K562 (cell line): ENCODE results near the gene ATP6V0A1. TPM values are rescaled to one million over a fixed set of nuclear protein-coding genes. Genes with fewer than 3 reads are reported as not detected.
A peak's percentile ranks its signal among the peaks of the same experiment; 100 is the strongest.

ENCODE experiments used
- CBX2 ChIP-seq: fragments of 200-600 bp; sonication (generic); IDR thresholded peaks from one replicate; pipeline ENCODE4 v1.6.1; 2012; ENCODE audit warnings: mild to moderate bottlenecking, low read length, inconsistent platforms; ENCODE audit not compliant: insufficient read depth, poor library complexity, severe bottlenecking
- HMG20B ChIP-seq: fragments of 250-450 bp; sonication (Bioruptor Pico); IDR thresholded peaks from 2 replicates; pipeline ENCODE4 v1.5.0; 2021; ENCODE audit warnings: mild to moderate bottlenecking
- SMARCC2 ChIP-seq: fragments of 450-650 bp; IDR thresholded peaks from 2 replicates; pipeline ENCODE4 v1.6.1; 2017; ENCODE audit warnings: antibody characterized with exemption, moderate library complexity, mild to moderate bottlenecking, low read depth
- microRNA-seq: library from miRNA; unstranded; fragments of <30 nt; microRNA quantifications from one replicate; pipeline ENCODE4, GENCODE V29; 2018; ENCODE audit warnings: borderline microRNAs expressed
- polyA plus RNA-seq, 8 experiments: library from polyadenylated mRNA; depleted of rRNA in 4 of 8; stranded (reverse) in 5 of 8; unstranded in 3 of 8; fragments of >200 nt; fragmentation: Nextera tagmentation in 2 of 8; fragmentation: Illumina TruSeq in 1 of 8; extraction: Ambion mirVana in 2 of 8; extraction: Trizol in 1 of 8; gene quantifications; 2 replicates each; pipeline versions ENCODE4 v1.2.1 to v1.2.3, GENCODE V29; 2011 to 2014; ENCODE audit warnings: inconsistent platforms in 1 of 8, missing spikeins in 1 of 8
- small RNA-seq: library from RNA; depleted of rRNA; stranded (forward); fragments of <200 nt; gene quantifications from one replicate; pipeline ENCODE3, GENCODE V24; 2014
- total RNA-seq, 7 experiments: library from RNA; depleted of rRNA in 6 of 7; stranded (reverse); fragments of >200 nt in 6 of 7; fragmentation: Illumina TruSeq in 2 of 7; extraction: Trizol in 2 of 7; gene quantifications; 2 replicates each; pipeline versions ENCODE4 v1.2.1 to v1.2.3, GENCODE V29; 2011 to 2021; ENCODE audit warnings: low replicate concordance in 1 of 7

The ATP6V0A1 gene
- total and polyA plus RNA-seq, 9 of the 15 experiments (the other 6 are each of a cell fraction or from before 2014, with no cell fraction given): 11.8 to 158 (median 75.5) TPM

DNA sequence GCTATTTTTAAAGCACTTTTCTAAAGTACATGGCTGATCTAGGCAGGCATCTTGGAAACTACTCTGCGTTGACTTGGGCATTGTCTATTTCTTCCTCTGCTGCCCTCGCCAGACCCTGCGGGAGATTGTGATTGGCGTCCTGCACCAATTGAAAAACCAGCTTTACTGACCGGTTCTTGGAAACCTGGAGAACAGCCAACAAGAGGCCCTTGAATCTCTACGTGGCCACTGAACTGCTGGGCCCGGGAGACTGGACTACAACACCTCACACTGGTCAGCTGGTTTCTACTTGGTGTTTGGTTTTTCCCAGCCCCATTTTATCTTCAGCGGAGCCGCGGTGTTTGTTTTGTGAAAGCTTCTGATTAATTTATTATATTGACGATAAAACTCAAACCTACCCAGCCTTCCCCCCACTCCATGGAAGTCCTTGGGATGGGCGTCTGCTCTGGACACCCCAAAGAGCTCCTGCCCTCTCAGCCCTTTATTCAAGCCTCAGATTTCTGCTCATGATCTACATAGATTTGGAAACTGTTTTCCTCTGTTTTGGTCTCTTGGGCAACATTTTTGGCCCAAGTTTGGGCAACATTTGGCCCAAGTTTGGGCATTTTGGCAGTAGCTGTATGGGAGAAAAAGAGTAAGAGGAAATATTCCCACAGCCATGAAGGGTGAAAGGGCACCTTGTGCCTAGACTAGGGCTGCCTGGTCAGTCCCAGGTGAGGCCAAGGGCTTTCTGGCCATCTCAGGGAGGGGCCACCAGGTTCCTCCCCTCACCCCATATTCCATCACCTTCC, 113.0 kb downstream of the ATP6V0A1 start (continued):
- TF ChIP-seq SMARCC2 (no peak), CBX2 (no peak), HMG20B (CRISPR knock-in tag) (no peak)

Small RNAs within 50 kb of the gene (microRNA-seq; reads per million reads assigned to microRNA genes)
- gene MIR5010: 12.7 reads per million, percentile 59 among the genes with 10 or more reads in this experiment
- 1.7 reads per million, percentile 23 among the genes with 10 or more reads in this experiment for gene MIR548AT

Small RNAs within 50 kb of the gene (small RNA-seq; reads per million reads assigned to genes)
- 0.44 reads per million, percentile 16 among the genes with 10 or more reads in this experiment for gene MIR548AT
- not detected for gene RNU7-97P

Other genes with a start within 250 kb of the ATP6V0A1 start
Only the 7 nearest of the 15 such genes appear.
- gene STAT3, start 70.4 kb upstream of the ATP6V0A1 start, total RNA-seq (2014; rRNA removed): 90.4 and 99.6 TPM in 2 replicates
- 108 and 115 TPM in 2 replicates for gene STAT3, start 70.4 kb upstream of the ATP6V0A1 start, total RNA-seq (2014; rRNA removed; fragmentation: Illumina TruSeq; extraction: Trizol)
- 105 and 113 TPM in 2 replicates for gene STAT3, start 70.4 kb upstream of the ATP6V0A1 start, total RNA-seq (2015; rRNA removed; fragmentation: Illumina TruSeq; extraction: Trizol)
- 120 and 133 TPM in 2 replicates for gene STAT3, start 70.4 kb upstream of the ATP6V0A1 start, total RNA-seq (2021)
- gene STAT3, start 70.4 kb upstream of the ATP6V0A1 start, polyA plus RNA-seq (2011; rRNA removed): 90.0 and 120 TPM in 2 replicates
- gene STAT3, start 70.4 kb upstream of the ATP6V0A1 start, polyA plus RNA-seq (2014; fragmentation: Illumina TruSeq; extraction: Trizol): 179 and 180 TPM in 2 replicates
- 100 to 1,000 TPM; 114 to 160 TPM for gene STAT3, start 70.4 kb upstream of the ATP6V0A1 start, polyA plus RNA-seq (2014; fragmentation: Nextera tagmentation; extraction: Ambion mirVana)
- gene STAT3, start 70.4 kb upstream of the ATP6V0A1 start, polyA plus RNA-seq (2014; rRNA removed): 120 and 134 TPM in 2 replicates
- gene CAVIN1, start 35.6 kb upstream of the ATP6V0A1 start, total RNA-seq (2014; rRNA removed): 126 and 135 TPM in 2 replicates
- 56.1 and 57.8 TPM in 2 replicates for gene CAVIN1, start 35.6 kb upstream of the ATP6V0A1 start, total RNA-seq (2014; rRNA removed; fragmentation: Illumina TruSeq; extraction: Trizol)
- 74.5 and 80.0 TPM in 2 replicates for gene CAVIN1, start 35.6 kb upstream of the ATP6V0A1 start, total RNA-seq (2015; rRNA removed; fragmentation: Illumina TruSeq; extraction: Trizol)
- gene CAVIN1, start 35.6 kb upstream of the ATP6V0A1 start, total RNA-seq (2021): 143 and 162 TPM in 2 replicates
- 44.6 and 60.0 TPM in 2 replicates for gene CAVIN1, start 35.6 kb upstream of the ATP6V0A1 start, polyA plus RNA-seq (2011; rRNA removed)
- gene CAVIN1, start 35.6 kb upstream of the ATP6V0A1 start, polyA plus RNA-seq (2014; fragmentation: Illumina TruSeq; extraction: Trizol): 77.6 and 93.7 TPM in 2 replicates
- 1 to 10 TPM; 6.8 to 8.6 TPM for gene CAVIN1, start 35.6 kb upstream of the ATP6V0A1 start, polyA plus RNA-seq (2014; fragmentation: Nextera tagmentation; extraction: Ambion mirVana)
- 72.9 and 92.8 TPM in 2 replicates for gene CAVIN1, start 35.6 kb upstream of the ATP6V0A1 start, polyA plus RNA-seq (2014; rRNA removed)
- 13.9 and 14.0 TPM in 2 replicates for gene NAGLU, start 77.4 kb downstream of the ATP6V0A1 start, total RNA-seq (2014; rRNA removed)
- 2.6 and 3.6 TPM in 2 replicates for gene NAGLU, start 77.4 kb downstream of the ATP6V0A1 start, total RNA-seq (2014; rRNA removed; fragmentation: Illumina TruSeq; extraction: Trizol)
- gene NAGLU, start 77.4 kb downstream of the ATP6V0A1 start, total RNA-seq (2015; rRNA removed; fragmentation: Illumina TruSeq; extraction: Trizol): 9.3 and 10.7 TPM in 2 replicates
- gene NAGLU, start 77.4 kb downstream of the ATP6V0A1 start, total RNA-seq (2021): 18.0 and 21.5 TPM in 2 replicates
- 8.5 and 8.6 TPM in 2 replicates for gene NAGLU, start 77.4 kb downstream of the ATP6V0A1 start, polyA plus RNA-seq (2011; rRNA removed)
- gene NAGLU, start 77.4 kb downstream of the ATP6V0A1 start, polyA plus RNA-seq (2014; fragmentation: Illumina TruSeq; extraction: Trizol): 6.2 and 12.7 TPM in 2 replicates
- gene NAGLU, start 77.4 kb downstream of the ATP6V0A1 start, polyA plus RNA-seq (2014; fragmentation: Nextera tagmentation; extraction: Ambion mirVana): under 1 TPM; 0.04 to 0.21 TPM
- gene NAGLU, start 77.4 kb downstream of the ATP6V0A1 start, polyA plus RNA-seq (2014; rRNA removed): 17.2 and 20.8 TPM in 2 replicates
- gene HSD17B1, start 94.0 kb downstream of the ATP6V0A1 start, total RNA-seq (2014; rRNA removed): 21.1 and 25.0 TPM in 2 replicates
- 1.1 and 1.3 TPM in 2 replicates for gene HSD17B1, start 94.0 kb downstream of the ATP6V0A1 start, total RNA-seq (2014; rRNA removed; fragmentation: Illumina TruSeq; extraction: Trizol)
- gene HSD17B1, start 94.0 kb downstream of the ATP6V0A1 start, total RNA-seq (2015; rRNA removed; fragmentation: Illumina TruSeq; extraction: Trizol): 6.7 and 7.1 TPM in 2 replicates
- 12.9 and 13.9 TPM in 2 replicates for gene HSD17B1, start 94.0 kb downstream of the ATP6V0A1 start, total RNA-seq (2021)
- gene HSD17B1, start 94.0 kb downstream of the ATP6V0A1 start, polyA plus RNA-seq (2011; rRNA removed): 3.6 and 5.3 TPM in 2 replicates
- 1.6 and 7.0 TPM in 2 replicates for gene HSD17B1, start 94.0 kb downstream of the ATP6V0A1 start, polyA plus RNA-seq (2014; fragmentation: Illumina TruSeq; extraction: Trizol)
- gene HSD17B1, start 94.0 kb downstream of the ATP6V0A1 start, polyA plus RNA-seq (2014; fragmentation: Nextera tagmentation; extraction: Ambion mirVana): under 1 TPM; 0.55 to 0.73 TPM
- gene HSD17B1, start 94.0 kb downstream of the ATP6V0A1 start, polyA plus RNA-seq (2014; rRNA removed): 17.0 and 17.3 TPM in 2 replicates
- gene COASY, start 103.3 kb downstream of the ATP6V0A1 start, total RNA-seq (2014; rRNA removed): 43.5 and 62.9 TPM in 2 replicates
- gene COASY, start 103.3 kb downstream of the ATP6V0A1 start, total RNA-seq (2014; rRNA removed; fragmentation: Illumina TruSeq; extraction: Trizol): 33.3 and 43.2 TPM in 2 replicates
- gene COASY, start 103.3 kb downstream of the ATP6V0A1 start, total RNA-seq (2015; rRNA removed; fragmentation: Illumina TruSeq; extraction: Trizol): 25.4 and 32.0 TPM in 2 replicates
- 167 and 175 TPM in 2 replicates for gene COASY, start 103.3 kb downstream of the ATP6V0A1 start, total RNA-seq (2021)
- 38.7 and 58.6 TPM in 2 replicates for gene COASY, start 103.3 kb downstream of the ATP6V0A1 start, polyA plus RNA-seq (2011; rRNA removed)
- gene COASY, start 103.3 kb downstream of the ATP6V0A1 start, polyA plus RNA-seq (2014; fragmentation: Illumina TruSeq; extraction: Trizol): 99.8 and 139 TPM in 2 replicates
- 10 to 100 TPM; 62.3 to 80.6 TPM for gene COASY, start 103.3 kb downstream of the ATP6V0A1 start, polyA plus RNA-seq (2014; fragmentation: Nextera tagmentation; extraction: Ambion mirVana)
- 80.5 and 95.2 TPM in 2 replicates for gene COASY, start 103.3 kb downstream of the ATP6V0A1 start, polyA plus RNA-seq (2014; rRNA removed)
- gene MLX, start 108.2 kb downstream of the ATP6V0A1 start, total RNA-seq (2014; rRNA removed): 42.9 and 51.6 TPM in 2 replicates
- 41.2 and 45.4 TPM in 2 replicates for gene MLX, start 108.2 kb downstream of the ATP6V0A1 start, total RNA-seq (2014; rRNA removed; fragmentation: Illumina TruSeq; extraction: Trizol)
- 47.6 and 48.6 TPM in 2 replicates for gene MLX, start 108.2 kb downstream of the ATP6V0A1 start, total RNA-seq (2015; rRNA removed; fragmentation: Illumina TruSeq; extraction: Trizol)
- 50.0 and 55.1 TPM in 2 replicates for gene MLX, start 108.2 kb downstream of the ATP6V0A1 start, total RNA-seq (2021)
- 41.8 and 58.9 TPM in 2 replicates for gene MLX, start 108.2 kb downstream of the ATP6V0A1 start, polyA plus RNA-seq (2011; rRNA removed)
- 71.5 and 84.2 TPM in 2 replicates for gene MLX, start 108.2 kb downstream of the ATP6V0A1 start, polyA plus RNA-seq (2014; fragmentation: Illumina TruSeq; extraction: Trizol)
- 100 to 1,000 TPM in 1 of 2 experiments, 10 to 100 TPM in 1; 82.7 to 100 TPM for gene MLX, start 108.2 kb downstream of the ATP6V0A1 start, polyA plus RNA-seq (2014; fragmentation: Nextera tagmentation; extraction: Ambion mirVana)
- 71.3 and 82.0 TPM in 2 replicates for gene MLX, start 108.2 kb downstream of the ATP6V0A1 start, polyA plus RNA-seq (2014; rRNA removed)
- gene PSMC3IP, start 118.9 kb downstream of the ATP6V0A1 start, total RNA-seq (2014; rRNA removed): 46.7 and 50.8 TPM in 2 replicates
- 28.1 and 31.6 TPM in 2 replicates for gene PSMC3IP, start 118.9 kb downstream of the ATP6V0A1 start, total RNA-seq (2014; rRNA removed; fragmentation: Illumina TruSeq; extraction: Trizol)
- gene PSMC3IP, start 118.9 kb downstream of the ATP6V0A1 start, total RNA-seq (2015; rRNA removed; fragmentation: Illumina TruSeq; extraction: Trizol): 26.2 and 27.9 TPM in 2 replicates
- 29.3 and 34.4 TPM in 2 replicates for gene PSMC3IP, start 118.9 kb downstream of the ATP6V0A1 start, total RNA-seq (2021)
- 25.6 and 32.8 TPM in 2 replicates for gene PSMC3IP, start 118.9 kb downstream of the ATP6V0A1 start, polyA plus RNA-seq (2011; rRNA removed)
- 48.3 and 50.5 TPM in 2 replicates for gene PSMC3IP, start 118.9 kb downstream of the ATP6V0A1 start, polyA plus RNA-seq (2014; fragmentation: Illumina TruSeq; extraction: Trizol)
- gene PSMC3IP, start 118.9 kb downstream of the ATP6V0A1 start, polyA plus RNA-seq (2014; fragmentation: Nextera tagmentation; extraction: Ambion mirVana): 10 to 100 TPM; 13.8 to 16.0 TPM
- 64.0 and 65.6 TPM in 2 replicates for gene PSMC3IP, start 118.9 kb downstream of the ATP6V0A1 start, polyA plus RNA-seq (2014; rRNA removed)